PC-3 (cell line): ENCODE results near the gene SMPD3. TPM values are rescaled to one million over a fixed set of nuclear protein-coding genes. Genes with fewer than 3 reads are reported as not detected.

Source experiments
- ATAC-seq: fragments of 200-7000 bp; cut with Tn5 transposase; 2 replicates; pipeline ENCODE4 v1.9.1; 2020; ENCODE audit warnings: mild to moderate bottlenecking, moderate library complexity
- BruUV-seq: library from RNA; stranded (reverse); fragments of 400-500 nt; replicated peaks from 2 replicates; lab custom pipeline; 2021; lab: Mats Ljungman, UMichigan
- CTCF ChIA-PET: fragments of 300-600 bp; sonication (Branson Sonifier 250); formaldehyde crosslinking; loops from one replicate; lab custom pipeline; 2022; ENCODE audit warnings: antibody characterized with exemption; lab: Charles Lee
- POLR2A ChIA-PET: fragments of 300-600 bp; sonication (Branson Sonifier 250); formaldehyde crosslinking; loops from one replicate; lab custom pipeline; 2022; ENCODE audit warnings: antibody characterized with exemption; ENCODE audit not compliant: unreplicated experiment; lab: Charles Lee
- DNase-seq: peaks from one replicate; pipeline ENCODE4 v3.0.0-alpha.2; 2015
- H2AFZ ChIP-seq: fragments of 300-600 bp; sonication (generic); 2 replicates; pipeline ENCODE4 v1.6.0; 2016; ENCODE audit warnings: antibody characterized with exemption, low read length
- H3F3A ChIP-seq: fragments of 300-600 bp; sonication (generic); one replicate; pipeline ENCODE4 v1.6.0; 2017; ENCODE audit warnings: antibody characterized with exemption, low read length, control low read depth, mild to moderate bottlenecking; ENCODE audit not compliant: unreplicated experiment
- H3K27ac ChIP-seq: fragments of 300-600 bp; sonication (generic); 2 replicates; pipeline ENCODE4 v1.5.1; 2016; ENCODE audit warnings: mild to moderate bottlenecking, low read length
- H3K27me3 ChIP-seq: fragments of 300-600 bp; sonication (generic); 2 replicates; pipeline ENCODE4 v1.6.1; 2016; ENCODE audit warnings: low read length, mixed read lengths
- H3K36me3 ChIP-seq: fragments of 300-600 bp; sonication (generic); 2 replicates; pipeline ENCODE4 v1.6.1; 2016; ENCODE audit warnings: low read depth, mixed run types, low read length, mixed read lengths
- H3K4me1 ChIP-seq: fragments of 300-600 bp; sonication (generic); 2 replicates; pipeline ENCODE4 v1.5.1; 2016; ENCODE audit warnings: low read length; ENCODE audit not compliant: insufficient read depth
- H3K4me2 ChIP-seq: fragments of 300-600 bp; sonication (generic); 2 replicates; pipeline ENCODE4 v1.6.0; 2016; ENCODE audit warnings: low read length
- H3K4me3 ChIP-seq: fragments of 300-600 bp; sonication (generic); 2 replicates; pipeline ENCODE4 v1.5.1; 2016; ENCODE audit warnings: mild to moderate bottlenecking, low read length, mixed read lengths
- H3K79me2 ChIP-seq: fragments of 300-600 bp; sonication (generic); 2 replicates; pipeline ENCODE4 v1.6.1; 2017; ENCODE audit warnings: low read length, mixed read lengths
- H3K9ac ChIP-seq: fragments of 300-600 bp; sonication (generic); 2 replicates; pipeline ENCODE4 v1.6.0; 2016; ENCODE audit warnings: mild to moderate bottlenecking, low read length
- H3K9me2 ChIP-seq: fragments of 300-600 bp; sonication (generic); replicated peaks from 2 replicates; pipeline ENCODE4 v1.6.1; 2016; ENCODE audit warnings: mixed run types, low read length, mixed read lengths
- H3K9me3 ChIP-seq: fragments of 300-600 bp; sonication (generic); 2 replicates; pipeline ENCODE4 v1.6.1; 2016; ENCODE audit warnings: low read length, mixed read lengths
- H4K20me1 ChIP-seq: fragments of 300-600 bp; sonication (generic); 2 replicates; pipeline ENCODE4 v1.6.1; 2016; ENCODE audit warnings: low read length, mixed read lengths
- CTCF ChIP-seq: fragments of 300-600 bp; sonication (generic); conservative IDR thresholded peaks from 2 replicates; pipeline ENCODE4 v1.5.1; 2017; ENCODE audit warnings: antibody characterized with exemption, low read depth, mild to moderate bottlenecking, low read length
- EZH2 ChIP-seq: fragments of 300-600 bp; sonication (generic); IDR thresholded peaks from one replicate; pipeline ENCODE4 v1.6.1; 2017; ENCODE audit warnings: antibody characterized with exemption, mild to moderate bottlenecking, low read length; ENCODE audit not compliant: unreplicated experiment
- EZH2phosphoT487 ChIP-seq: fragments of 300-600 bp; sonication (generic); IDR thresholded peaks from 2 replicates; pipeline ENCODE4 v1.6.1; 2018; ENCODE audit warnings: mild to moderate bottlenecking, antibody characterized with exemption, low read length, borderline replicate concordance
- intact Hi-C: fragments of 100-400 bp; cut with micrococcal nuclease; formaldehyde crosslinking; loops from 2 replicates; pipeline ENCODE4 v1.9.0; 2023
- total RNA-seq: library from RNA; depleted of rRNA; stranded (reverse); fragments of >200 nt; gene quantifications from 2 replicates; pipeline ENCODE4 v1.2.3, GENCODE V29; 2014

Gene SMPD3
- total RNA-seq, 1 experiment from 2014 or later: not detected

GRCh38 chr16:68361485-68361884, 86.8 kb downstream of the SMPD3 start:
- ChIA-PET CTCF (no interaction called here), POLR2A (no interaction called here)
- H3K9me3 ChIP-seq: no peaks in the 10 kb centered on the region
- no peak for ATAC-seq
- H3K36me3 ChIP-seq: no peaks in the 10 kb centered on the region
- H3F3A ChIP-seq: no peaks in the 10 kb centered on the region
- no peak overlapping the region for H3K9ac ChIP-seq
- no peak overlapping the region for H3K4me2 ChIP-seq
- no peaks in the 10 kb centered on the region for H3K4me1 ChIP-seq
- no peaks in the 10 kb centered on the region for H3K9me2 ChIP-seq
- H3K27ac ChIP-seq: no peak overlapping the region
- no peaks in the 10 kb centered on the region for H4K20me1 ChIP-seq
- no TSS peak for BruUV-seq
- no peaks in the 10 kb centered on the region for H3K79me2 ChIP-seq
- H2AFZ ChIP-seq: no peak overlapping the region
- DNase-seq: no peak
- no peaks in the 10 kb centered on the region for H3K27me3 ChIP-seq
- H3K4me3 ChIP-seq: no peak overlapping the region
- intact Hi-C loops: no loop called here
- TF ChIP-seq EZH2 (no peak), EZH2phosphoT487 (no peak)

- no TSS peak for BruUV-seq
- no peak for ATAC-seq
- no peak overlapping the region for H2AFZ ChIP-seq
These were observed 87.4 kb downstream of the SMPD3 start for GRCh38 chr16:68360956-68361355.

GRCh38 chr16:68360547-68360946, 87.8 kb downstream of the SMPD3 start:
- H3K9ac ChIP-seq: no peak overlapping the region
- no peaks in the 10 kb centered on the region for H3K9me2 ChIP-seq
- H3K4me3 ChIP-seq: no peak overlapping the region
- no peaks in the 10 kb centered on the region for H3K4me1 ChIP-seq
- no peaks in the 10 kb centered on the region for H3K79me2 ChIP-seq
- POLR2A ChIA-PET: interaction anchor here (0.7 kb wide), 1 partner anchor 17 kb away, joined by 3 read pairs; no protein-coding TSS in a partner anchor
- TF ChIP-seq EZH2phosphoT487: no peak
- TF ChIP-seq CTCF: no peak
- TF ChIP-seq EZH2: no peak
- no peaks in the 10 kb centered on the region for H3K9me3 ChIP-seq
- no peaks in the 10 kb centered on the region for H3F3A ChIP-seq
- intact Hi-C loops: no loop called here
- no peaks in the 10 kb centered on the region for H3K36me3 ChIP-seq
- no peak overlapping the region for H2AFZ ChIP-seq
- no peak overlapping the region for H3K4me2 ChIP-seq
- no peak overlapping the region for H3K27ac ChIP-seq
- no peaks in the 10 kb centered on the region for H4K20me1 ChIP-seq
- CTCF ChIA-PET: no interaction called here
- H3K27me3 ChIP-seq: no peaks in the 10 kb centered on the region
- ATAC-seq: no peak
- no peak for DNase-seq
- no TSS peak for BruUV-seq

More at GRCh38 chr16:68360956-68361355, 87.4 kb downstream of the SMPD3 start:
- H3K9ac ChIP-seq: no peak overlapping the region
- no peaks in the 10 kb centered on the region for H3K36me3 ChIP-seq
- no peaks in the 10 kb centered on the region for H3K4me1 ChIP-seq
- H3K4me2 ChIP-seq: no peak overlapping the region
- H3K79me2 ChIP-seq: no peaks in the 10 kb centered on the region
- no peak overlapping the region for H3K4me3 ChIP-seq
- no peaks in the 10 kb centered on the region for H3K9me3 ChIP-seq
- TF ChIP-seq EZH2: no peak
- TF ChIP-seq CTCF: no peak
- TF ChIP-seq EZH2phosphoT487: no peak
- H3F3A ChIP-seq: no peaks in the 10 kb centered on the region
- no peaks in the 10 kb centered on the region for H3K9me2 ChIP-seq
- ChIA-PET POLR2A (interaction anchor here (0.7 kb wide), 1 partner anchor 17 kb away, joined by 3 read pairs; no protein-coding TSS in a partner anchor), CTCF (no interaction called here)
- DNase-seq: no peak
- H3K27ac ChIP-seq: no peak overlapping the region
- H4K20me1 ChIP-seq: no peaks in the 10 kb centered on the region
- intact Hi-C loops: no loop called here
- H3K27me3 ChIP-seq: no peaks in the 10 kb centered on the region
